Heart left ventricle (tissue), 16 donors: ENCODE results near the gene BRSK1. TPM values are rescaled to one million over a fixed set of nuclear protein-coding genes. Genes with fewer than 3 reads are reported as not detected.
A peak's percentile ranks its signal among the peaks of the same experiment; 100 is the strongest.

ENCODE experiments used
- ATAC-seq, 4 donors: fragments of 200-7000 bp; cut with Tn5 transposase; one replicate each; pipeline ENCODE4 v1.9.1; 2020 to 2022; ENCODE audit warnings: moderate library complexity in 4 of 4, mild to moderate bottlenecking in 3 of 4, moderate number of reproducible peaks in 1 of 4
- DNase-seq, 5 donors: peaks; one replicate each; pipeline ENCODE4 v3.0.0-alpha.2; 2020
- H3K27ac ChIP-seq, 12 donors: fragments of 200-600 bp; sonication (generic) in 4 of 12; one replicate each; pipeline versions ENCODE4 v1.5.0 to v1.8.0; 2016 to 2022; ENCODE audit warnings: mild to moderate bottlenecking in 2 of 12
- H3K27me3 ChIP-seq, 9 donors: fragments of 200-600 bp; sonication (generic) in 2 of 9; one replicate each; pipeline versions ENCODE4 v1.5.1 to v1.8.0; 2016 to 2022; ENCODE audit warnings: mild to moderate bottlenecking in 3 of 9
- H3K36me3 ChIP-seq, 9 donors: fragments of 200-600 bp; sonication (generic) in 2 of 9; one replicate each; pipeline versions ENCODE4 v1.5.0 to v1.8.0; 2018 to 2022; ENCODE audit warnings: mild to moderate bottlenecking in 2 of 9
- H3K4me1 ChIP-seq, 12 donors: fragments of 200-600 bp; sonication (generic) in 4 of 12; one replicate each; pipeline versions ENCODE4 v1.5.0 to v1.8.0; 2016 to 2022; ENCODE audit warnings: mild to moderate bottlenecking in 3 of 12
- H3K4me3 ChIP-seq, 12 donors: fragments of 200-600 bp; sonication (generic) in 4 of 12; one replicate each; pipeline versions ENCODE4 v1.5.0 to v1.8.0; 2017 to 2022; ENCODE audit warnings: mild to moderate bottlenecking in 9 of 12, moderate library complexity in 4 of 12
- H3K9me3 ChIP-seq, 12 donors: fragments of 200-600 bp; sonication (generic) in 4 of 12; one replicate each; pipeline versions ENCODE4 v1.5.0 to v1.8.0; 2016 to 2022; ENCODE audit warnings: mild to moderate bottlenecking in 1 of 12
- CTCF ChIP-seq, 12 donors: fragments of 200-600 bp; sonication (generic) in 4 of 12; IDR thresholded peaks; one replicate each; pipeline versions ENCODE4 v1.5.0 to v1.8.0; 2018 to 2022; ENCODE audit warnings: antibody characterized with exemption in 12 of 12, mild to moderate bottlenecking in 5 of 12
- POLR2A ChIP-seq, 2 donors: fragments of 450-650 bp; IDR thresholded peaks; one replicate each; pipeline ENCODE4 v1.6.1; 2017; ENCODE audit warnings: antibody characterized with exemption in 2 of 2, mild to moderate bottlenecking in 2 of 2, moderate library complexity in 2 of 2
- WGBS, 4 donors: extraction: QIAGEN DNeasy Blood & Tissue Kit in 2 of 4; methylation state at CpG; one replicate each; pipeline versions ENCODE4 v1.1.5 to v1.1.7; 2013 to 2018; 5-methylcytosine and 5-hydroxymethylcytosine counted together
- intact Hi-C, 10 donors: fragments of 100-400 bp; cut with DNase I; formaldehyde crosslinking; loops; one replicate each; pipeline versions ENCODE4 v1.11.1 to v1.14.2; 2022
- polyA plus RNA-seq, 2 donors: library from polyadenylated mRNA; stranded (reverse); fragments of 200-250 nt; gene quantifications; one replicate each; pipeline ENCODE4 v1.2.3, GENCODE V29; 2013
- total RNA-seq, 9 donors: library from RNA; depleted of rRNA in 2 of 9; stranded (reverse); fragments of >200 nt in 2 of 9; fragmentation: NEBNext Ultra II Directional in 3 of 9; extraction: Animal tissue kit (Norgen Biotek cat#: 25700) in 3 of 9; gene quantifications; one replicate each; pipeline versions ENCODE4 v1.1.0 to v1.2.4, GENCODE V29; 2016 to 2023
- donor health status: ischemic (EF 13 %, LVEDD 7.1; RV severe dilation, severe dysfunction).
- donor health status: healthy with polysubstance abuse.
- donor health status: DM: no; HTN: yes; CAD: no.
- donor health status: DM: no; HTN: no; CAD: no.
- donor health status: ischemic (EF 25% LVEDD 6.9; RV normal size, moderate dysfunction).
- donor health status: ischemic (EF 25% LVEDD 5.7; RV mildly dilated, moderate dysfunction).
- donor health status: healthy.
- donor health status: DM: yes; HTN: yes; CAD: no.
- donor health status: ischemic (EF 35%, LVEDD 5.7; RV mildly dilated, moderate dysfunction).
- donor health status: nonischemic (EF 11% LVEDD 7.7; RV severe dilation, severe dysfunction).
- donor health status: DM: yes; HTN: yes; CAD: no.
- donor health status: PGD.
- donor health status: ischemic (EF 29% LVEDD 5.4; RV normal size, mild dysfunction).
- donor health status: nonischemic (EF 23%, LVEDD 6.1; RV moderate dilation, normal function).

BRSK1 gene
- total and polyA plus RNA-seq, 11 donors: 1.6 to 7.4 (median 2.1) TPM

- no peak overlapping the region for H3K4me3 ChIP-seq
- H3K27ac ChIP-seq: no peak overlapping the region
- no peak for ATAC-seq
- no peaks in the 10 kb centered on the region for H3K9me3 ChIP-seq
- no peaks in the 10 kb centered on the region for H3K4me1 ChIP-seq
- WGBS, 4 donors: 76 to 87% (median 83%) methylated on average over 7 of the region's 7 CpGs
- TF ChIP-seq CTCF (IDR thresholded peaks at IDR 0.05): no peak
- intact Hi-C loops: no loop called here
- peaks cover 0 to 26% (median 0%) of the 10 kb centered on the region in 9 donors for H3K36me3 ChIP-seq
- H3K27me3 ChIP-seq: no peaks in the 10 kb centered on the region
- no peak for DNase-seq
These were observed 26.7 kb downstream of the BRSK1 start for GRCh38 chr19:55310498-55310897.

- Histone ChIP-seq H3K27ac (no peak overlapping the region), H3K4me1 (no peaks in the 10 kb centered on the region), H3K4me3 (no peak overlapping the region), H3K27me3 (no peaks in the 10 kb centered on the region), H3K9me3 (peaks cover 0 to 3% (median 0%) of the 10 kb centered on the region in 12 donors), H3K36me3 (peaks cover 0 to 17% (median 0%) of the 10 kb centered on the region in 9 donors)
- intact Hi-C loops: no loop called here
- TF ChIP-seq CTCF (IDR thresholded peaks at IDR 0.05): no peak
- TF ChIP-seq POLR2A (IDR thresholded peaks at IDR 0.05): no peak
- DNase-seq (no peak), ATAC-seq (no peak)
- WGBS, 4 donors: 89 to 95% (median 92%) methylated on average over 6 to 9 of the region's 9 CpGs
These were observed 27.6 kb downstream of the BRSK1 start for GRCh38 chr19:55311397-55311796.

GRCh38 chr19:55311797-55312196, 28.0 kb downstream of the BRSK1 start:
- intact Hi-C loops: no loop called here
- DNase-seq (no peak), ATAC-seq (no peak)
- no peak overlapping the region for H3K27ac ChIP-seq
- H3K36me3 ChIP-seq: peaks cover 0 to 13% (median 3%) of the 10 kb centered on the region in 9 donors
- H3K9me3 ChIP-seq: peaks cover 0 to 3% (median 0%) of the 10 kb centered on the region in 12 donors
- no peaks in the 10 kb centered on the region for H3K27me3 ChIP-seq
- no peaks in the 10 kb centered on the region for H3K4me1 ChIP-seq
- WGBS, 4 donors: 85 to 94% (median 92%) methylated on average over 3 to 18 of the region's 18 CpGs
- H3K4me3 ChIP-seq: no peak overlapping the region
- no peak for TF ChIP-seq CTCF (IDR thresholded peaks at IDR 0.05)
- no peak for TF ChIP-seq POLR2A (IDR thresholded peaks at IDR 0.05)

- no peak for DNase-seq
- peak in 1 of 4 donors; percentile 39 for ATAC-seq
- no peaks in the 10 kb centered on the region for H3K4me1 ChIP-seq
- peaks cover 0 to 6% (median 2%) of the 10 kb centered on the region in 9 donors for H3K36me3 ChIP-seq
- intact Hi-C loops: no loop called here
- 84 to 90% (median 87%) methylated on average over 33 to 47 of the region's 47 CpGs for WGBS, 4 donors
- H3K27me3 ChIP-seq: no peaks in the 10 kb centered on the region
- no peak for TF ChIP-seq CTCF (IDR thresholded peaks at IDR 0.05)
- TF ChIP-seq POLR2A (IDR thresholded peaks at IDR 0.05): no peak
- H3K4me3 ChIP-seq: no peak overlapping the region
- H3K27ac ChIP-seq: no peak overlapping the region
- H3K9me3 ChIP-seq: peaks cover 0 to 3% (median 0%) of the 10 kb centered on the region in 12 donors
These were observed 29.1 kb downstream of the BRSK1 start for GRCh38 chr19:55312621-55313512.
